ENCODE measurements around the gene ELOVL6.

DNA sequence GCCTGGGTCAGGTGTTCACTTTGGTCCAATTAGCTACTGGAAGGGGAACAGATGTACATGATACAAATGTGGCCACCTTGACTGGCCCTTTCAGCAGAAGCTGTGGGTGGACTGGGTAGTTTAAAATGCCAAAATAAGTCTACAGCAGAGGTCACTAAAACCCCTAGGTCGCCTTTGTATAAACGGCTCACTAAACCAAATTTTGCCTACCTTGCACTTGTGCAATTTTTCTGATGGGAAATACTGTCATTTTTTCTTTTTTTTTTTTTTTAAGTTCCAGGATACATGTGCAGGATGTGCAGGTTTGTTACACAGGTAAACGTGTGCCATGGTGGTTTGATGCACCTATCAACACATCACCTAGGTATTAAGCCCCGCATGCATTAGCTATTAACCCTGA lies 176.0 kb downstream of the ELOVL6 start:
- TF ChIP-seq, protein P1, sequence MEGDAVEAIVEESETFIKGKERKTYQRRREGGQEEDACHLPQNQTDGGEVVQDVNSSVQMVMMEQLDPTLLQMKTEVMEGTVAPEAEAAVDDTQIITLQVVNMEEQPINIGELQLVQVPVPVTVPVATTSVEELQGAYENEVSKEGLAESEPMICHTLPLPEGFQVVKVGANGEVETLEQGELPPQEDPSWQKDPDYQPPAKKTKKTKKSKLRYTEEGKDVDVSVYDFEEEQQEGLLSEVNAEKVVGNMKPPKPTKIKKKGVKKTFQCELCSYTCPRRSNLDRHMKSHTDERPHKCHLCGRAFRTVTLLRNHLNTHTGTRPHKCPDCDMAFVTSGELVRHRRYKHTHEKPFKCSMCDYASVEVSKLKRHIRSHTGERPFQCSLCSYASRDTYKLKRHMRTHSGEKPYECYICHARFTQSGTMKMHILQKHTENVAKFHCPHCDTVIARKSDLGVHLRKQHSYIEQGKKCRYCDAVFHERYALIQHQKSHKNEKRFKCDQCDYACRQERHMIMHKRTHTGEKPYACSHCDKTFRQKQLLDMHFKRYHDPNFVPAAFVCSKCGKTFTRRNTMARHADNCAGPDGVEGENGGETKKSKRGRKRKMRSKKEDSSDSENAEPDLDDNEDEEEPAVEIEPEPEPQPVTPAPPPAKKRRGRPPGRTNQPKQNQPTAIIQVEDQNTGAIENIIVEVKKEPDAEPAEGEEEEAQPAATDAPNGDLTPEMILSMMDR (IDR thresholded peaks at IDR 0.05 in 4 of 5, conservative IDR thresholded peaks at IDR 0.05 in 1 of 5) = no peak
- TF ChIP-seq POLR2A (IDR thresholded peaks at IDR 0.05) = no peak
